GM18907 (cell line): ENCODE measurements around the gene PCSK6.
"Not testable (repeated sequence)": the region's sequence is repeated elsewhere in the genome, so short reads cannot be mapped to it uniquely, and the experiment has no call there.

ENCODE experiments used
- ATAC-seq: cut with Tn5 transposase; IDR thresholded peaks from one replicate; pipeline ENCODE4 v1.9.1; 2021; ENCODE audit warnings: mild to moderate bottlenecking, moderate library complexity; ENCODE audit not compliant: unreplicated experiment

PCSK6 gene

GRCh38 chr15:101406036-101406435 lies 83.5 kb downstream of the PCSK6 start:
- ATAC-seq: no peak

- ATAC-seq: no peak
Measured at GRCh38 chr15:101404245-101404644, 85.3 kb downstream of the PCSK6 start.

GRCh38 chr15:101402883-101403282 lies 86.6 kb downstream of the PCSK6 start:
- not testable (repeated sequence) for ATAC-seq

- ATAC-seq: no peak
Measured at GRCh38 chr15:101401286-101401685, 88.2 kb downstream of the PCSK6 start.

- ATAC-seq: no peak
Measured at GRCh38 chr15:101399431-101399830, 90.1 kb downstream of the PCSK6 start.

GRCh38 chr15:101398247-101398646 lies 91.3 kb downstream of the PCSK6 start:
- no peak for ATAC-seq

DNA sequence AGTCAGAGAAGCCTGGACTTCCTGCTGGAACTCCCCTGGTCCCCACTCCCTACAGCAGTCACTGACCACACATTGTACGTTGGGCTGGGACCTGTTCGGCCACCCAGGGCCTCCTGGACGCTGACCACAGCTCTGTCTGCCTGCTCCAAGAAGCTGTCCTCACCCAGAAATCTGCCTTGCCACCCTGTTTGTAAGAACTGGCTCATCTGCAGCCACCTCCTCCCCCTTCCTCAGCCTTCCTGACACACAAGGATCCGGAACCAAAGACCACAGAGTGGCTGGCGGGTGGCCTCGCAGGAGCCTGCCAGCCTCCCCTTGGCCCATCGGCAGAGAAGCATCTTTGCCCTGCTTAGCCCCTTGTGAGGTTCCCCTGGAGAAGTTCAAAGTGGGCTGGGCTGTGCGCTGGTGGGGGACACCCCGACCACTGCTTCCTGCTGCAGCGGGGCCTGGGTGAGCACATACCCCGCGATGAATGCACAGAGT lies 91.9 kb downstream of the PCSK6 start:
- ATAC-seq: no peak

- no peak for ATAC-seq
Measured at GRCh38 chr15:101396484-101397261, 92.8 kb downstream of the PCSK6 start.

DNA sequence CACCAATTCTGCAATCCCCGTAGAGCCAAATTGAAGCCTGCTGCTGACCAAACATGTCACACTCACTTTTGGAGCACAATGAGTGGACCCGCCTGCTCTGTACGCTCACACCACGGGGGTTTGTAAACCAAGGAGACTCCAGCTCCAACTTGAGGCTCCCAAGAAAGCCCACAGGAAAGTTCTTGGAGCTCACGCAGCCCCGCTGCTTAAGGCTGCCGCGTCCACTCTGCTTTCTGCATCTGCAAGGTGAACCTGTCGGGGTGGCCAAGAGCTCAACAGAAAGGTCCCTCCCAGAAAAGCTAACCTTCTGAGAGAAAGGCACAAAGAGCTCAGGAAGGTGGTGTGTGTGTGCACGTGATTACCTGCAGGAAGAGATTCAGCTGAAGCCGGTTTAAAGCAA lies 94.9 kb downstream of the PCSK6 start:
- no peak for ATAC-seq

DNA sequence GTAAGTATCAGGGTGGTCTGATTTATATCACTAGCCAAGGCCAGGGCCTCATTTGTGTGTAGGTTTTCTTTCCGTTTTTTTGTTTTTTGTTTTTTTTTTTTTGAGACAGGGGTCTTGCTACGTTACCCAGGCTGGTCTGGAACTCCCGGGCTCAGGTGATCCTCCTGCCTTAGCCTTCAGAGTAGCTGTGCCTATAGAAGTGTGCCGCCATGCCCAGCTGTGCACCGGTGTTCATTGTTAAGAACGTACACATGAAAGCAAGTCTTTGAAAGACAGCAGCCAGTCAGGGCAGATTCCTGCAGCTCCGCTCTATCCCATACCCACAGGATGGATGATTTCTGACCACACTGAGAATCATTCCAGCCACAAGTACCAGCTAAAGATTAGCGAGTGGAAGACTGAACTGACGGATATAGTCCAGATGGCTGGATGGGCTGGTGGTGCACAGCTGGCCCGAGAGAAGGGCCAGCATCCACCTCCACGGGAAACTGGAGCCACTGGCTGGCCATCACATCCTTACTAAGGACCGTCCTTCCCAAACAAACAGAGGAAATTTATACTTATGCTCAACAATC lies 95.4 kb downstream of the PCSK6 start:
- no peak for ATAC-seq

DNA sequence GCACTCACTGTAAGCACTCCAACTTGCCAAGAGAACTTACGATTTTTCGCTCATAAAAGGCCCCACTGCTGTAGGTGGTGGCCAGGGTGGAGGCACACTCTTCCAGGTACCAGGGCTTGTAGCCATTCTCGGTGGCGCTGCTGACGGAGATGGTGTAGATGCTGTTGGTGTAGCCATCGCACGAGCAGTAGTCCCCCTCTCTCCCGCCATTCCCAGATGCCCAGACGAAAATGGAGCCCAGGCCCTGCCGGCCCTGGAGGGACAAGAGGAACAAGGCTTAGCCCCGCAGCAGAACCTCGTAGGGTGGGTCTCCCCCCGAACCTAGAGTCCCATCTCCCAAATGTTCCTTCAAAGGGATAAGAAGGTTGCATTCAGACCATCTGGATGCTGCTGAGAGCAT lies 96.3 kb downstream of the PCSK6 start:
- no peak for ATAC-seq

DNA sequence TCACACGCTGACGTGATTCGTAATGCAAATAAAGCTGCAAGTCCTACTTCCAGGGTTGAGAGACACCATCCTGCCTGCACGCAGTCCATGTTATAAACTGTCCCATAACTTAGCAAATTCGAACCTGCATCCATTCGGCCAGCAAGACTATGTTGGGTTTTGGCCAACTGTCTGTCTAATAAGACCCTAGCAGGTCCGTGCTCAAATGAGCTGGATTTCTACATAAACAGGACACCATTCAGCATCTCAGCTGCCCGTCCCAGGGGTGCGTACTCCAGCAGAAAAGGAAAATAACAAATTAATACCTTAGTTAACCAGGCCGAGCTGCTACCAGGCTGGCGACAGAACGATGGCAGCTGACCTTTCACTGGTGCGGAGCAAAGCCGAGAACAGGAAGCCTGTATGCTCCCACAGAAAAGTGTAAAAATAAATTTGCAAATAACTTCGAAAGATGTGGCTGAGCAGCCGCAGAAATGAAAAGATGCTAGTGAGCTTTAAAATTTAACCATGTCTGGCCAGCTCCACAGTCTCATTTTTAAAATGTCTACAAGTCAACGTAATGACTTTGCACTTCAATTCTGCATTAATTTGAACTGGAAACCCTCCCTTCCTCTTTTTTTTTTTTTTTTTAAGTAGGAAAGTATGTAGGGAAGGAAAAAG lies 97.4 kb downstream of the PCSK6 start:
- ATAC-seq: peak; percentile 83

DNA sequence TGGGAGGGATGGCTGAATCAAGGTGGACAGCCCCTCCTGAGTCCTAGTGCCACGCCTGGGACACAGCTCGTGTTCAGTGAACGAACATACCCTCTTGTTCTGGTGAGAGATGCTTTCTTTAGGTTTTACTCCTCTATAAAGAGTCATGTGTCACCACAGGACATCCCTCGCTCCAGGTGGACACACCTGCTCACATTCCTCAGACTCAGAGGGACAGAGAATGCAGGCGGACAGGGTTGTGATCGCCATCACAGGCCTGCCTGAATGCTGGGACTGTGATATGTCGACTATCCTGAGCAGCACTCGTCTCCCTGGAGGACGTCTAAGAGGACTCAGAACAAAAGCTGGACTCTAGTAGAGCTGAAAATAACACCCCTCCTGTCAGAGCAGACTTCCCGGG lies 98.1 kb downstream of the PCSK6 start:
- ATAC-seq: no peak

- no peak for ATAC-seq
Measured at GRCh38 chr15:101390462-101390861, 99.0 kb downstream of the PCSK6 start.

DNA sequence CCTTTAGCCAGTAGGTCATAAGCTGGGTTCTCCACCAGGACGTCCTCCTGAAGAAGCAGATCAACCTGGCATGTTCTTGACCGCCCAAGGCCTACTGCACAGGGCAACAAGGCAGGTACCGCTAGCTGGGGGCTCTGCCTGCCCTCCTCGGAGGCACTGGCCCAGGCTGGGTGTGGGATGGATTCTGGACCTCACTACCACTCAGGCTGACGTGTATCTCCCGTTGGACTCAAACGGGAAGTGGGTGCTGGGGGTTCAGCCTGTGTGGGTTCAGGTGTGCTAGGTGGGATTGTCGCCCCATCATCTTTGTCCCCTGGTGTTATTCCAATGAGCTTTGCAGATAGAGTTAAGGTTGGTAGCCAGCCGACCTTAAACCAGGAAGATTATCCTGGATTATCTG lies 99.4 kb downstream of the PCSK6 start:
- no peak for ATAC-seq

DNA sequence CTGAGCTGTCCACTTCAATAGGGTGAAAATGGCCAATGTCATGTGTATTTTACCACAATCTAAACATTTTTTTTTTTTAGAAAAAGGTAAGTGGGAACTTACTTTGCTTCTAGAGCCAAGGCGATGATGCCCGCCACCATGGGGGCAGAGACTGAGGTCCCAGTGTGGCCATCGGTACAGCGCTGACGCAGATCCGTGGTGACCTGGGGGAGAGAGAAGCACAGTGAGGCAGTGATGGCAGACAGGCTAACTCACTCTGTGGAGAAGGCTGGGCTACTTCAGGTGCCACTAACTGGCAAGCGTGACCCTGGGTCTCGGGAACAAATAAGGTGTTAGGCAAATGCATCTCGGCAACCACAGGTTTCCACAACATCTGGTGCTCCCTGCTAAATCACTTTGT lies 100.1 kb downstream of the PCSK6 start:
- ATAC-seq: no peak

DNA sequence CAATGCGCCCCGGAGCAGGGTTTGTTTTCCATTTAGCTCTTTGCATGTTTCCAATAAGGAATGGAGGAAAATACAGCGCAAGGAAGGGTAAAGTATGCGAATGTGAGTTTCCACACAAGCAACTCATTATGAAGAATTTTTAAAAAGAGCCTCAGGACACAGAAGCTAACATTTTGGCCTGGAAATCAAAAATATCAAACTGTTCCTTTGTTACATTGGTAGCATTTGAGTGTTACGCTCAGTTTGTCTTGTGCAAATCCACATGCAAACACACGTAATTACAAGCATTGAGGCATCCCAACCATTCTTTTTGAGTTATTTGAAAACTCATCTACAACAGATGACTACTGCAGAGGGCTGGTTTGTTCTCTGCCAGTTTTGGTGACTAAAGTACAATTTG lies 101.5 kb downstream of the PCSK6 start:
- no peak for ATAC-seq

- ATAC-seq: no peak
Measured at GRCh38 chr15:101387574-101387973, 101.9 kb downstream of the PCSK6 start.

GRCh38 chr15:101386967-101387366 lies 102.5 kb downstream of the PCSK6 start:
- no peak for ATAC-seq

DNA sequence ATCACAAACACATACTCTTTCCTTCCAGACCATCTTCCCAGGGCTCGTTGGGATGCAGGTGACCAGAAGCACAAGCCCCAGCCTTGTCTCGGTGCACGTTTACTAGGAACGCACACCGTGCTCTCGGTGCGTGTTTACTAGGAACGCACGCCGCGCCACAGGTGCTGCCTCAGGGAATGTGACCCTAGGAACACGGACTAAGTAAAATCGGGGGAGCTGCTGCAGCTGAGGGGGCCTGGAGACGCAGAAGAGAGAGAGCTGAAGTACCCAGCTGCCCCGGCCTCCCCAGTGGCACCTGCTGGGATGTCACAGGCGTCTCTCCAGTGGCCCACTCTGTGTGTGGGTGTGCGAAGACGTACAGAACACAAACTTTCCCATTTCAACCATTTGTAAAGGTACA lies 103.5 kb downstream of the PCSK6 start:
- no peak for ATAC-seq

GRCh38 chr15:101384276-101384675 lies 105.2 kb downstream of the PCSK6 start:
- no peak for ATAC-seq

GRCh38 chr15:101382544-101382943 lies 107.0 kb downstream of the PCSK6 start:
- ATAC-seq: no peak
